Fibroblast of the conjunctiva (primary cell): Measurements from ENCODE around the gene ALDH16A1.
A peak's percentile ranks its signal among the peaks of the same experiment; 100 is the strongest.
"Not testable (repeated sequence)": the region's sequence is repeated elsewhere in the genome, so short reads cannot be mapped to it uniquely, and the experiment has no call there.

Source experiments
- DNase-seq: peaks from one replicate; pipeline ENCODE4 v3.0.0-alpha.2; 2010; ENCODE audit warnings: low read depth

The ALDH16A1 gene

GRCh38 chr19:49465371-49465770 lies 12.3 kb downstream of the ALDH16A1 start:
- DNase-seq, result no peak

- no peak for DNase-seq
Observed at GRCh38 chr19:49468199-49468598, 15.2 kb downstream of the ALDH16A1 start.

GRCh38 chr19:49468746-49469447 lies 15.9 kb downstream of the ALDH16A1 start:
- peak; percentile 96 for DNase-seq

GRCh38 chr19:49469828-49470614 lies 17.0 kb downstream of the ALDH16A1 start:
- DNase-seq, result no peak

DNA sequence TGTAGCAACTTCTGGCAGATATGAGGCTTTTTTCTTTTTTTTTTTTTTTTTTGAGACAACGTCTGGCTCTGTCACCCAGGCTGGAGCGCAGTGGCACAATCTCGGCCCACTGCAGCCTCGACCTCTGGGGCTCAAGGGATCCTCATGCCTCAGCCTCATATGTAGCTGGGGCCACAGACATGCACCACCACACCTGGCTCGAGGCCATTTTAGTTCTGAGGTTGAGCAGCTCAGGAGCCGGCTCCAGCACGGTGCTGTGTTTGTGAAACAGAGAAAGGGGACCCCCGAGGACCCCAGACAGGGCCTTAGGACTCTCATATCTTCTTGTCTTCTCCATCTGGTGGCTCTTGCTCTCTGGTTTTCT lies 17.6 kb downstream of the ALDH16A1 start:
- no peak for DNase-seq

DNA sequence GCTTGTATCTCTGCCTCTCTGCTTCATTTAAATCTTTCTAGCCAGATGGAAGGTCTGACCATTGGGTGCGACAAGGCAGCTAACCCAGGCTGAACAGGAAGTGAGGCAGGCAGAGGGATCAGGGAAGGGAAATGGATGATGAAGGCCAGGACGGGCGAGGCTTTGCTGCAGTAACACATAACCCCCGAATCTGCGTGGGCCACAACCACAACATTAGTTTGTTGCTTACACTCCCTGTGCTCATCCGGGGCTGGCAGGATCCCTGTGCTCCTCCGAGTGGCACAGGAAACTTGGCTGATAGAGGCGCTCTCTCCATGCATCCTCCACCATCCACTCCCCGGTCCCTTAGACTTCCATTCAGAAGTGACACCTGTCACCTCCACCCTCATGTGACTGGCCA lies 19.9 kb downstream of the ALDH16A1 start:
- no peak for DNase-seq

- DNase-seq, result not testable (repeated sequence)
Observed at GRCh38 chr19:49473501-49473867, 20.5 kb downstream of the ALDH16A1 start.

DNA sequence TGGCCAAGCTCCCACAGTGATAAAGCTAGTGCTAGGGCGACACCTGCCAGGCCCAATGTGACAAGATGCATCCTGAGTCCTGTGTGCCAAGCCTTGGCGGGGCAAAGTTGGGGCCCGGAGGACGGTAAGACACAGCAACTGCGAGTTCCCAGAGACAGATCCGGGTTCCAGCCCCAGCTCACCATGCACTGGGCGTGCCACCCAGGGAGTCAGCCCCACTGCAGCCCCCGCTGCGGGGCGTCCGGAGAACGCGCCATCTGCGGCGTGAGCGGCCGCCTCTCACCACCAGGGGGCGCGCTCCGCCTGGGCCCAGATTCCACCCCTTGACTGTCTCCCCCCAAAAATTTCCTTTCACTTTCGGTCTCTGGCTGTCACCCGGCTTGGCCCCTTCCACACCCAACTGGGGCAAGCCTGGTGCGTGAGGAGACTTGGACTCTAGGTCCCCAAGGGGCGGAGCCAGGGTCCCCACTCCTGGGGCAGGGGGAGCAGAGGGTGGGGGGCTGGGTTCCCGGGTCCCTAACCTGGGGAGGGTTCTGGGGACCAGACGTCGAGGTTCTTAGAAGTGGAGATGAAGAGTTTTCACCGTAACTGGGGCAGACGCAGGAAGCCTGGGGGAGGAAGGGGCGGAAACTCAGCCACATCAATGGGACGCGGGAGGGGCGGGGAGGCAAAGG lies 21.0 kb downstream of the ALDH16A1 start, which contains the start of gene FLT3LG:
TSS of gene FLT3LG (plus strand) at position 348 of the 674 bp plus-strand sequence. CDS start 425 bp downstream, outside the sequence.
- peak; percentile 62 for DNase-seq

DNA sequence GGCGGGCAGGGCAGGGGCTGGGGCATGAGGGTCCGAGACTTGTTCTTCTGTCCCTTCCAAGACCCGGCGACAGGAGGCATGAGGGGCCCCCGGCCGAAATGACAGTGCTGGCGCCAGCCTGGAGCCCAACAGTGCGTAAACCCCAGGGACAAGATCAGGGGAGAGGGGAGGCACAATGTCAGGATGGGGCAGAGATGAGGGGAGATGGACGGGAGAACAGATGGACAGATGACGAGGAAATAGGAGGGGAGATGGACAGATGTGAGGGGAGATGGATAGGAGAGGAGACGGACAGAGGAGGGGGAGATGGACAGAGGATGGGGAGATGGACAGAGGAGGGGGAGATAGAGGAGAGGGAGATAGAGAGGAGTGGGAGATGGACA lies 21.5 kb downstream of the ALDH16A1 start:
- no peak for DNase-seq

- no peak for DNase-seq
Observed at GRCh38 chr19:49475191-49475917, 22.3 kb downstream of the ALDH16A1 start.

- DNase-seq, result no peak
Observed at GRCh38 chr19:49475995-49476880, 23.2 kb downstream of the ALDH16A1 start.

DNA sequence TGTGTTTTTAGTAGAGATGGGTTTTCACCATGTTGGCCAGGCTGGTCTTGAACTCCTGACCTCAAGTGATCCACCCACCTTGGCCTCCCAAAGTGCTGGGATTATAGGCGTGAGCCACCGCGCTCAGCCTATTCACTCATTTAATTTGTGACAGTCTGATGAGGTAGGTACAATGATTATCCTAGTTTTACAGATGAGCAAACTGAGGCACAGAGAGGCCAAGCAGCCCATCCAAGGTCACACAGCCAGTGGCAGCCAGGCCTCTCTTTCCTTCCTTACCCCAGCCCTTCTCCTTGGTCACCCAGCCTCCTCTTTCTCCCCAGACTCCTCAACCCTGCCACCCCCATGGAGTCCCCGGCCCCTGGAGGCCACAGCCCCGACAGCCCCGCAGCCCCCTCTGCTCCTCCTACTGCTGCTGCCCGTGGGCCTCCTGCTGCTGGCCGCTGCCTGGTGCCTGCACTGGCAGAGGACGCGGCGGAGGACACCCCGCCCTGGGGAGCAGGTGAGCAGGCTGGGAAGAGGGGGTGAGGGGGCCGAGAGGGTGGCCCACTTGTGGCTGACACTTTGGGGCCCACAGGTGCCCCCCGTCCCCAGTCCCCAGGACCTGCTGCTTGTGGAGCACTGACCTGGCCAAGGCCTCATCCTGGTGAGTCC lies 27.1 kb downstream of the ALDH16A1 start:
- DNase-seq, result no peak

GRCh38 chr19:49481020-49481683 lies 28.1 kb downstream of the ALDH16A1 start:
- DNase-seq, result no peak

- DNase-seq, result no peak
Observed at GRCh38 chr19:49486232-49486631, 33.2 kb downstream of the ALDH16A1 start.

DNA sequence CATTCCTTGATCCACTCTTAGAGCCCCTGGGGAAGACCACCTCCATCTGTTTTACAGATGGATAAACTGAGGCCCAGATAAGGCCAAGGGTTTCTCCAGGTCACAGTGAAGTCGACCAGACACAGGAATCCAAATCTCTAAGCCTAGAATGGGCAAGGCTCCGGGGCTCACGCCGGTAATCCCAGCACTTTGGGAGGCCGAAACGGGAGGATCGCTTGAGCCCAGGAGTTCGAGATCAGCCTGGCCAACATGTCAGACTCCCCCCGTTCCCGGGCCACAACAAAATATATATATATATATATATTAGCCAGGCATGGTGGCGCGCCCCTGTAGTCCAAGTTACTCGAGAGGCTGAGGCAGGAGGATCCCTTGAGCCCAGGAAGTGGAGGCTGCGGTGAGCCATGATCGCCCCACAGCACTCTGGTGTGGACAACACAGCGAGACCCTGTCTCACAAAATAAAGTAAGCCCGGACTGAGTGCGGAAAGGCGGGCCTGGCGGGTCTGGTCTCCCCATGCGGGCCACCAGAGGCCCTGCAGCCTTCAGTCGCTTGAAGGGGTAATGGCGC lies 33.8 kb downstream of the ALDH16A1 start:
- DNase-seq, result no peak

- DNase-seq, result peak; percentile 99
Observed at GRCh38 chr19:49487277-49488045, 34.4 kb downstream of the ALDH16A1 start, which contains the start of gene RPL13A. Gene RPL13A (plus strand): TSS chr19:49487608. CDS start chr19:49487630, 22 bp downstream.

DNA sequence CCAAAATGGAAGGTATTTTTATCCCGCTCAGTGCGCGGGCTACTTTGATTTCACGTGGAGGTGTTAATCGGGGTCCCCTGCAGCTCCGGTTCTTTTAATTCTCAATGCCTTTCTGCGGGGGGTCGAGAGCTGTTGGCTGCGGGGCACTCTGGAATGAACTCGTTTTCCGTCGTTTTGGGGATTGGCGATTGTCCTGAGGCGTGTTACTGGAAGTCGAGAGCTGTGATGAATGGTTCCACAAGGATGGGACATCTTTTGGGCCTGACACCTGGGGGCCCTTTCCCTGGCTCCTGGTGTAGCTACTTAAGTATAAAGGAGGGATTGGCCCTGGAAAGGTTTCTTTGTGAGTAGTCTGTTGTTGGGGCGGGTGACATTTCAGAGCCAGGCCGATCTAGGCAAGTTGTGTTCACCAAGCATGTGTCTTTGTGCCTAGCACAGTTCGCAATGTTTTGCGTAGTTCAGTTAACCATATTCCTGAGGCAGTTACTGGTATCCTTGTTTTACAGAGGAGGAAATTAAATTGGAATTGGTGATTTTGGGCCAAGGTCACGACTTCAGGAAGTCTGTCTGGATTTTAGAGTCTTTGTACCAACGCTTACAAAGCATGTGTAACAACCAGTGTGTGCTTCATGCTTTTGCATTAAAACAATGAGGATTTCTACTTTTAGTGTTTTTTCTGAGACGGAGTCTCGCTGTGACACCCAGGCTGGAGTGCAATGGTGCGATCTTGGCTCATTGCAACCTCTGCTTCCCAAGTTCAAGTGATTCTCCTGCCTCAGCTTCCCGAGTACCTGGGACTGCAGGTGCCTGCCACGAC lies 35.2 kb downstream of the ALDH16A1 start:
- no peak for DNase-seq
